Esophagus (tissue), 2 donors: ENCODE data around the gene PTPN14. TPM values are rescaled to one million over a fixed set of nuclear protein-coding genes. Genes with fewer than 3 reads are reported as not detected.
A peak's percentile ranks its signal among the peaks of the same experiment; 100 is the strongest.

Experiments
- H3K27ac ChIP-seq, 2 donors: one replicate each; pipeline ENCODE4 v1.5.1; 2013; ENCODE audit warnings: low read depth in 2 of 2, mild to moderate bottlenecking in 2 of 2, inconsistent platforms in 1 of 2, low read length in 1 of 2, moderate library complexity in 1 of 2
- H3K27me3 ChIP-seq, 2 donors: one replicate each; pipeline ENCODE4 v1.6.1; 2013; ENCODE audit warnings: low read length in 2 of 2, control low read depth in 1 of 2, mild to moderate bottlenecking in 1 of 2; ENCODE audit not compliant: insufficient read depth in 2 of 2, control insufficient read depth in 1 of 2
- H3K36me3 ChIP-seq, 2 donors: one replicate each; pipeline ENCODE4 v1.6.1; 2013; ENCODE audit warnings: low read length in 1 of 2; ENCODE audit not compliant: control insufficient read depth in 2 of 2, insufficient read depth in 2 of 2
- H3K4me1 ChIP-seq, 2 donors: one replicate each; pipeline ENCODE4 v1.6.1; 2013; ENCODE audit warnings: low read length in 1 of 2; ENCODE audit not compliant: control insufficient read depth in 2 of 2, insufficient read depth in 2 of 2
- H3K4me3 ChIP-seq, 2 donors: one replicate each; pipeline ENCODE4 v1.5.1; 2013; ENCODE audit warnings: low read length in 2 of 2, mild to moderate bottlenecking in 2 of 2, low read depth in 1 of 2, moderate library complexity in 1 of 2
- H3K9me3 ChIP-seq, 2 donors: one replicate each; pipeline ENCODE4 v1.6.1; 2013; ENCODE audit warnings: mild to moderate bottlenecking in 2 of 2, low read depth in 1 of 2, low read length in 1 of 2, moderate library complexity in 1 of 2; ENCODE audit not compliant: control insufficient read depth in 2 of 2, insufficient read depth in 1 of 2
- WGBS, 2 donors: extraction: QIAGEN DNeasy Blood & Tissue Kit; methylation state at CpG; one replicate each; pipeline ENCODE4 v1.1.7; 2013; 5-methylcytosine and 5-hydroxymethylcytosine counted together
- polyA plus RNA-seq, 2 donors: library from polyadenylated mRNA; stranded (reverse); fragments of 200-250 nt; gene quantifications; one replicate each; pipeline ENCODE4 v1.2.3, GENCODE V29; 2013
- donor health status: healthy with polysubstance abuse.
- donor health status: Bipolar disorder and iron deficiency.

PTPN14 gene
- polyA plus RNA-seq, 2 donors: 2.4 to 4.1 TPM

- Histone ChIP-seq H3K4me1 (peaks cover 0 to 3% of the 10 kb centered on the region in 2 donors), H3K36me3 (no peaks in the 10 kb centered on the region), H3K27me3 (no peaks in the 10 kb centered on the region), H3K9me3 (no peaks in the 10 kb centered on the region), H3K27ac (no peak overlapping the region), H3K4me3 (no peak overlapping the region)
- 89 to 98% methylated on average over 1 of the region's 1 CpG for WGBS, 2 donors
Observed at GRCh38 chr1:214544791-214545190, 6.6 kb downstream of the PTPN14 start.

GRCh38 chr1:214542275-214543199 lies 8.9 kb downstream of the PTPN14 start:
- 63 to 70% methylated on average over 11 of the region's 11 CpGs for WGBS, 2 donors
- Histone ChIP-seq H3K9me3 (no peaks in the 10 kb centered on the region), H3K27me3 (no peaks in the 10 kb centered on the region), H3K36me3 (no peaks in the 10 kb centered on the region), H3K4me1 (peaks cover 0 to 3% of the 10 kb centered on the region in 2 donors), H3K4me3 (no peak overlapping the region), H3K27ac (peak overlapping the region in 1 of 2 donors; percentile 15)

GRCh38 chr1:214541693-214542092 lies 9.7 kb downstream of the PTPN14 start:
- H3K27ac ChIP-seq: no peak overlapping the region
- 51 to 71% methylated on average over 2 of the region's 2 CpGs for WGBS, 2 donors
- no peaks in the 10 kb centered on the region for H3K36me3 ChIP-seq
- no peak overlapping the region for H3K4me3 ChIP-seq
- no peaks in the 10 kb centered on the region for H3K9me3 ChIP-seq
- peaks cover 0 to 3% of the 10 kb centered on the region in 2 donors for H3K4me1 ChIP-seq
- H3K27me3 ChIP-seq: no peaks in the 10 kb centered on the region

- WGBS, 2 donors: 80 to 88% methylated on average over 2 of the region's 2 CpGs
Observed at GRCh38 chr1:214541206-214541605, 10.2 kb downstream of the PTPN14 start.

GRCh38 chr1:214540324-214540723 lies 11.1 kb downstream of the PTPN14 start:
- Histone ChIP-seq H3K36me3 (no peaks in the 10 kb centered on the region), H3K4me1 (peaks cover 0 to 3% of the 10 kb centered on the region in 2 donors), H3K27ac (no peak overlapping the region), H3K9me3 (no peaks in the 10 kb centered on the region), H3K4me3 (no peak overlapping the region), H3K27me3 (no peaks in the 10 kb centered on the region)
- 72 to 81% methylated on average over 5 of the region's 5 CpGs for WGBS, 2 donors

More at GRCh38 chr1:214541206-214541605, 10.2 kb downstream of the PTPN14 start:
- peaks cover 0 to 3% of the 10 kb centered on the region in 2 donors for H3K4me1 ChIP-seq
- no peaks in the 10 kb centered on the region for H3K9me3 ChIP-seq
- H3K27me3 ChIP-seq: no peaks in the 10 kb centered on the region
- H3K4me3 ChIP-seq: no peak overlapping the region
- no peak overlapping the region for H3K27ac ChIP-seq
- H3K36me3 ChIP-seq: no peaks in the 10 kb centered on the region

GRCh38 chr1:214538496-214538895 lies 12.9 kb downstream of the PTPN14 start:
- WGBS, 2 donors: 49 to 57% methylated on average over 3 of the region's 3 CpGs
- Histone ChIP-seq H3K4me3 (no peak overlapping the region), H3K4me1 (peaks cover 0 to 3% of the 10 kb centered on the region in 2 donors), H3K36me3 (no peaks in the 10 kb centered on the region), H3K27me3 (no peaks in the 10 kb centered on the region), H3K9me3 (no peaks in the 10 kb centered on the region), H3K27ac (no peak overlapping the region)

GRCh38 chr1:214537872-214538473 lies 13.4 kb downstream of the PTPN14 start:
- no peak overlapping the region for H3K27ac ChIP-seq
- H3K4me3 ChIP-seq: no peak overlapping the region
- H3K4me1 ChIP-seq: peaks cover 0 to 3% of the 10 kb centered on the region in 2 donors
- H3K9me3 ChIP-seq: no peaks in the 10 kb centered on the region
- 70 to 73% methylated on average over 4 of the region's 4 CpGs for WGBS, 2 donors
- no peaks in the 10 kb centered on the region for H3K27me3 ChIP-seq
- H3K36me3 ChIP-seq: peaks cover 0 to 1% of the 10 kb centered on the region in 2 donors

- H3K9me3 ChIP-seq: no peaks in the 10 kb centered on the region
- 64 to 68% methylated on average over 5 of the region's 5 CpGs for WGBS, 2 donors
- no peaks in the 10 kb centered on the region for H3K27me3 ChIP-seq
- H3K36me3 ChIP-seq: peaks cover 0 to 4% of the 10 kb centered on the region in 2 donors
- H3K27ac ChIP-seq: no peak overlapping the region
- H3K4me1 ChIP-seq: peaks cover 0 to under 1% of the 10 kb centered on the region in 2 donors
- no peak overlapping the region for H3K4me3 ChIP-seq
Observed at GRCh38 chr1:214537219-214537618, 14.2 kb downstream of the PTPN14 start.

- Histone ChIP-seq H3K9me3 (no peaks in the 10 kb centered on the region), H3K36me3 (peaks cover 0 to 7% of the 10 kb centered on the region in 2 donors), H3K4me3 (no peak overlapping the region), H3K27ac (no peak overlapping the region), H3K27me3 (no peaks in the 10 kb centered on the region), H3K4me1 (no peaks in the 10 kb centered on the region)
- 85 to 86% methylated on average over 9 of the region's 9 CpGs for whole genome bisulfite sequencing, 2 donors
Observed at GRCh38 chr1:214532070-214532469, 19.3 kb downstream of the PTPN14 start.
